IMR-90 (cell line): ENCODE measurements around the gene NKAIN2. TPM values are rescaled to one million over a fixed set of nuclear protein-coding genes. Genes with fewer than 3 reads are reported as not detected.

ENCODE experiments used
- ATAC-seq: fragments of 200-7000 bp; cut with Tn5 transposase; 2 replicates; pipeline ENCODE4 v1.9.1; 2020; ENCODE audit warnings: low read depth, mild to moderate bottlenecking, moderate library complexity
- BruUV-seq: library from RNA; stranded (reverse); fragments of 400-500 nt; replicated peaks from 2 replicates; lab custom pipeline; 2021; lab: Mats Ljungman, UMichigan
- CTCF ChIA-PET: fragments of 300-600 bp; formaldehyde crosslinking; extraction: SDS; loops from one replicate; lab custom pipeline; 2021; ENCODE audit warnings: antibody characterized with exemption; lab: Yijun Ruan, JAX
- POLR2A ChIA-PET: fragments of 300-600 bp; sonication (Branson Sonifier 250); formaldehyde crosslinking; loops from one replicate; lab custom pipeline; 2022; ENCODE audit warnings: antibody characterized with exemption; ENCODE audit not compliant: unreplicated experiment; lab: Charles Lee
- DNase-seq: peaks from one replicate; pipeline ENCODE4 v3.0.0; 2013
- H2AFZ ChIP-seq: replicated peaks from 2 replicates; pipeline ENCODE3; 2013; ENCODE audit warnings: low read length, mild to moderate bottlenecking; ENCODE audit not compliant: poor library complexity
- H2AK5ac ChIP-seq: 2 replicates; pipeline ENCODE4 v1.6.1; 2013; ENCODE audit warnings: low read depth, low read length, inconsistent platforms
- H2AK9ac ChIP-seq: replicated peaks from 2 replicates; pipeline ENCODE3; 2013; ENCODE audit warnings: mild to moderate bottlenecking, low read depth, low read length, moderate library complexity; ENCODE audit not compliant: poor library complexity
- H2BK120ac ChIP-seq: 2 replicates; pipeline ENCODE4 v1.6.1; 2013; ENCODE audit warnings: low read depth, low read length, inconsistent platforms
- H2BK15ac ChIP-seq: 3 replicates; pipeline ENCODE4 v1.6.1; 2013; ENCODE audit warnings: low read depth, low read length, inconsistent platforms
- H2BK20ac ChIP-seq: 2 replicates; pipeline ENCODE4 v1.6.1; 2013; ENCODE audit warnings: low read depth, mild to moderate bottlenecking, inconsistent platforms, low read length, moderate library complexity
- H2BK5ac ChIP-seq: 2 replicates; pipeline ENCODE4 v1.6.1; 2013; ENCODE audit warnings: mild to moderate bottlenecking, low read depth, low read length, inconsistent platforms; ENCODE audit not compliant: poor library complexity, severe bottlenecking
- H3K14ac ChIP-seq: replicated peaks from 2 replicates; pipeline ENCODE4 v1.6.1; 2013; ENCODE audit warnings: low read depth, low read length, inconsistent platforms
- H3K18ac ChIP-seq: 2 replicates; pipeline ENCODE4 v1.6.1; 2013; ENCODE audit warnings: low read depth, low read length, control low read depth
- H3K23ac ChIP-seq: 2 replicates; pipeline ENCODE4 v1.6.1; 2013; ENCODE audit warnings: low read depth, low read length, inconsistent platforms
- H3K27ac ChIP-seq: 2 replicates; pipeline ENCODE4 v1.5.1; 2013; ENCODE audit warnings: mild to moderate bottlenecking, control low read depth, low read length; ENCODE audit not compliant: insufficient read depth
- H3K27me3 ChIP-seq: 2 replicates; pipeline ENCODE4 v1.6.1; 2013; ENCODE audit warnings: low read length; ENCODE audit not compliant: control insufficient read depth, insufficient read depth
- H3K36me3 ChIP-seq: 2 replicates; pipeline ENCODE4 v1.6.1; 2013; ENCODE audit warnings: low read length, mixed read lengths; ENCODE audit not compliant: control insufficient read depth, insufficient read depth
- H3K4ac ChIP-seq: 2 replicates; pipeline ENCODE4 v1.6.1; 2013; ENCODE audit warnings: low read depth, low read length, inconsistent platforms
- H3K4me1 ChIP-seq: 2 replicates; pipeline ENCODE4 v1.6.1; 2013; ENCODE audit warnings: low read length, mixed read lengths; ENCODE audit not compliant: control insufficient read depth, insufficient read depth
- H3K4me2 ChIP-seq: 2 replicates; pipeline ENCODE4 v1.6.1; 2013; ENCODE audit warnings: low read depth, mild to moderate bottlenecking, control low read depth, low read length, moderate library complexity
- H3K4me3 ChIP-seq: 2 replicates; pipeline ENCODE4 v1.5.1; 2013; ENCODE audit warnings: low read depth, mild to moderate bottlenecking, control low read depth, low read length, moderate library complexity; ENCODE audit not compliant: insufficient read depth
- H3K56ac ChIP-seq: 2 replicates; pipeline ENCODE4 v1.6.1; 2013; ENCODE audit warnings: low read length, inconsistent platforms; ENCODE audit not compliant: insufficient read depth; ENCODE audit errors: extremely low read depth
- H3K79me1 ChIP-seq, 2 experiments: 2 replicates each; pipeline ENCODE4 v1.6.1; 2013; ENCODE audit warnings: low read length in 2 of 2, inconsistent platforms in 1 of 2, low read depth in 1 of 2
- H3K9ac ChIP-seq: 2 replicates; pipeline ENCODE4 v1.6.1; 2013; ENCODE audit warnings: low read depth, low read length, control low read depth
- H3K9me1 ChIP-seq: 2 replicates; pipeline ENCODE4 v1.6.1; 2013; ENCODE audit warnings: low read length, inconsistent platforms; ENCODE audit not compliant: insufficient read depth
- H3K9me3 ChIP-seq: 2 replicates; pipeline ENCODE4 v1.6.1; 2013; ENCODE audit warnings: low read length; ENCODE audit not compliant: control insufficient read depth, insufficient read depth
- H4K20me1 ChIP-seq: 2 replicates; pipeline ENCODE4 v1.6.1; 2013; ENCODE audit warnings: low read length, inconsistent platforms; ENCODE audit not compliant: insufficient read depth
- H4K5ac ChIP-seq: 2 replicates; pipeline ENCODE4 v1.6.1; 2013; ENCODE audit warnings: mild to moderate bottlenecking, low read depth, low read length, control low read depth
- H4K8ac ChIP-seq, 2 experiments: 2 replicates each; pipeline ENCODE4 v1.6.1; 2013; ENCODE audit warnings: low read depth in 2 of 2, low read length in 2 of 2, control low read depth in 1 of 2, inconsistent platforms in 1 of 2
- H4K91ac ChIP-seq: 2 replicates; pipeline ENCODE4 v1.6.1; 2013; ENCODE audit warnings: low read depth, low read length, inconsistent platforms; ENCODE audit not compliant: insufficient read depth
- CEBPB ChIP-seq: IDR thresholded peaks from 2 replicates; pipeline ENCODE4 v1.6.1; 2012; ENCODE audit warnings: low read depth, low read length, improper control_type of control experiment
- CHD1 ChIP-seq: IDR thresholded peaks from 2 replicates; pipeline ENCODE4 v1.6.1; 2012; ENCODE audit warnings: low read depth, low read length, improper control_type of control experiment
- CTCF ChIP-seq: conservative IDR thresholded peaks from 2 replicates; pipeline ENCODE4 v1.5.1; 2012; ENCODE audit warnings: mild to moderate bottlenecking, low read depth, low read length, improper control_type of control experiment
- ELK1 ChIP-seq: fragments of 150-350 bp; IDR thresholded peaks from 2 replicates; pipeline ENCODE4 v1.6.1; 2016; ENCODE audit warnings: low read depth, mild to moderate bottlenecking, low read length, moderate library complexity, borderline replicate concordance
- FOS ChIP-seq: fragments of 150-350 bp; IDR thresholded peaks from 2 replicates; pipeline ENCODE4 v1.6.1; 2016; ENCODE audit warnings: low read depth, low read length
- MAZ ChIP-seq: IDR thresholded peaks from 2 replicates; pipeline ENCODE4 v1.6.1; 2012; ENCODE audit warnings: low read depth, mild to moderate bottlenecking, low read length, improper control_type of control experiment, moderate library complexity, borderline replicate concordance
- MXI1 ChIP-seq: IDR thresholded peaks from 2 replicates; pipeline ENCODE4 v1.6.1; 2012; ENCODE audit warnings: low read depth, mild to moderate bottlenecking, low read length, moderate library complexity, borderline replicate concordance
- NFE2L2 ChIP-seq: fragments of 150-350 bp; IDR thresholded peaks from 2 replicates; pipeline ENCODE4 v1.6.1; 2016; ENCODE audit warnings: low read depth, mild to moderate bottlenecking, low read length
- POLR2A ChIP-seq: IDR thresholded peaks from 2 replicates; pipeline ENCODE4 v1.6.1; 2012; ENCODE audit warnings: mild to moderate bottlenecking, low read depth, low read length
- RAD21 ChIP-seq: IDR thresholded peaks from 2 replicates; pipeline ENCODE4 v1.6.1; 2012; ENCODE audit warnings: low read length, improper control_type of control experiment
- RFX5 ChIP-seq: IDR thresholded peaks from 2 replicates; pipeline ENCODE4 v1.8.0; 2012; ENCODE audit warnings: low read depth, mild to moderate bottlenecking, low read length, moderate library complexity
- SMC3 ChIP-seq: fragments of 150-350 bp; IDR thresholded peaks from 2 replicates; pipeline ENCODE4 v1.6.1; 2016; ENCODE audit warnings: low read depth, mild to moderate bottlenecking, antibody characterized with exemption, low read length, moderate library complexity
- USF2 ChIP-seq: fragments of 150-350 bp; IDR thresholded peaks from 2 replicates; pipeline ENCODE4 v1.6.1; 2017; ENCODE audit warnings: mild to moderate bottlenecking, antibody characterized with exemption, low read length, low read depth
- WGBS, 2 experiments: methylation state at CpG; one replicate each; pipeline versions ENCODE4 v1.1.5 to v1.1.7; 2013; ENCODE audit warnings: missing lambda C conversion rate in 2 of 2; ENCODE audit not compliant: insufficient read length in 1 of 2; ENCODE audit errors: extremely low coverage in 2 of 2; 5-methylcytosine and 5-hydroxymethylcytosine counted together
- dilution Hi-C: fragments of 300-500 bp; cut with HindIII; formaldehyde crosslinking; loops from one replicate; pipeline ENCODE4 v1.14.3; 2018; ENCODE audit warnings: low sequenced_read_pairs; ENCODE audit not compliant: unreplicated experiment
- in situ Hi-C: fragments of 300-500 bp; cut with MboI; formaldehyde crosslinking; loops from 3 replicates; pipeline ENCODE4 v1.14.3; 2019; ENCODE audit warnings: low sequenced_read_pairs, inconsistent platforms, mixed read lengths
- intact Hi-C: fragments of 100-400 bp; cut with micrococcal nuclease; formaldehyde crosslinking; loops from 2 replicates; pipeline ENCODE4 v1.10.0; 2022
- polyA plus RNA-seq, 3 experiments: library from polyadenylated mRNA; depleted of rRNA; stranded (reverse); fragments of >200 nt; gene quantifications; 2 replicates each; pipeline ENCODE4 v1.2.3, GENCODE V29; 2012; ENCODE audit warnings: low replicate concordance in 1 of 3
- total RNA-seq: library from RNA; depleted of rRNA; stranded (reverse); fragments of >200 nt; gene quantifications from 2 replicates; pipeline ENCODE4 v1.2.3, GENCODE V29; 2012

The NKAIN2 gene
- total and polyA plus RNA-seq, 2 of the 4 experiments (the other 2 are of a cell fraction), result not detected

GRCh38 chr6:124567401-124567800 is 763.7 kb downstream of the NKAIN2 start:
- intact Hi-C loops, result no loop called here
- Histone ChIP-seq H3K14ac (no peak overlapping the region), H3K56ac (no peak overlapping the region), H3K4ac (no peak overlapping the region), H2BK5ac (no peak overlapping the region), H2BK120ac (no peak overlapping the region), H2AK5ac (no peak overlapping the region), H4K5ac (no peak overlapping the region), H3K18ac (no peak overlapping the region), H4K8ac (no peak overlapping the region), H3K9me3 (no peaks in the 10 kb centered on the region), H3K9ac (no peak overlapping the region), H3K9me1 (no peaks in the 10 kb centered on the region), H3K27me3 (no peaks in the 10 kb centered on the region), H4K20me1 (no peaks in the 10 kb centered on the region), H2BK20ac (no peak overlapping the region), H3K4me2 (no peak overlapping the region), H2BK15ac (no peak overlapping the region), H3K4me3 (no peak overlapping the region), H2AK9ac (no peak overlapping the region), H4K91ac (no peak overlapping the region), H3K4me1 (no peaks in the 10 kb centered on the region), H3K27ac (no peak overlapping the region), H3K23ac (no peak overlapping the region), H3K79me1 (no peaks in the 10 kb centered on the region), H2AFZ (no peak overlapping the region), H3K36me3 (no peaks in the 10 kb centered on the region)
- no peak for DNase-seq
- in situ Hi-C loops, result no loop called here
- no TSS peak for BruUV-seq
- CTCF ChIA-PET, result no interaction called here
- dilution Hi-C loops, result no loop called here
- TF ChIP-seq CEBPB (no peak), CTCF (no peak), NFE2L2 (no peak), RAD21 (no peak), MXI1 (no peak), USF2 (no peak), CHD1 (no peak), MAZ (no peak), POLR2A (no peak), ELK1 (no peak), FOS (no peak), RFX5 (no peak), SMC3 (no peak)
- WGBS, 2 experiments, result no CpG with 5 or more reads among the region's 5 CpGs
- no peak for ATAC-seq
- POLR2A ChIA-PET, result no interaction called here
